ENCODE results near the gene STX10.
A peak's percentile ranks its signal among the peaks of the same experiment; 100 is the strongest.

The STX10 gene

DNA sequence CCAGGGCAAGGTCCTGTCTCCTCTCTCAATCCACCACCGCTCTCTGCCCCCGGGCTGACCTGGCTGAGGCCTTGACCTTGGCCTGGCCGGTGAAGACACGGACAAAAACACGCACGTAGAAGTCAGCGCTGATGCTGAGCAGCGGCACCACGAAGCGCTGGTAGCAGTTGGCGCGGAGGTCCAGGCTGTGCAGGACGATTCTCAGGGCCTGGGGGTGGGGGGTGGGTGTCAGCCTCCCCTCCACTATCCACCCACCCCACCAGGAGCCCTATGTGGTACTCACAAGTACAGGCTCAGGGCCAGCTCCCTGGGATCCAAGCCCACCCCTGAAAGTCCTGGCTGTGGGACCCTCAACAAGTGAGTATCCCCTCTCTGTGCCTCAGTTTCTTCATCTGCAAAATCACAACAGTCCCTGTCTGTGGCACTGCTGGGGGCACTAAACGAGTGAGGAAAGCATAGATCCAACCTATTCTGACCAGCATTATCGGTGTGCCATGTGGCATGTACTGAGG lies 40.0 kb downstream of the STX10 start:
- Histone ChIP-seq H3K36me3 (ENCODE audit: insufficient read depth, low read depth, low read length) (peaks cover 52% of the 10 kb centered on the region), H3K27me3 (ENCODE audit: insufficient read depth, low read length) (no peaks in the 10 kb centered on the region), H3K27ac (ENCODE audit: low read length) (no peak overlapping the region), H3K4me3 (ENCODE audit: low read length) (no peak overlapping the region), H3K9me3 (ENCODE audit: insufficient read depth, low read depth, low read length) (no peaks in the 10 kb centered on the region), H3K4me1 (ENCODE audit: insufficient read depth, low read length) (no peaks in the 10 kb centered on the region), H3K9ac (ENCODE audit: low read depth, low read length) (no peak overlapping the region)

GRCh38 chr19:13109361-13110098 lies 40.6 kb downstream of the STX10 start:
- Histone ChIP-seq H3K4me1 (ENCODE audit: insufficient read depth, low read length) (no peaks in the 10 kb centered on the region), H3K27ac (ENCODE audit: low read length) (no peak overlapping the region), H3K4me3 (ENCODE audit: low read length) (no peak overlapping the region), H3K9ac (ENCODE audit: low read depth, low read length) (no peak overlapping the region), H3K36me3 (ENCODE audit: insufficient read depth, low read depth, low read length) (peaks cover 45% of the 10 kb centered on the region), H3K9me3 (ENCODE audit: insufficient read depth, low read depth, low read length) (no peaks in the 10 kb centered on the region), H3K27me3 (ENCODE audit: insufficient read depth, low read length) (no peaks in the 10 kb centered on the region)

DNA sequence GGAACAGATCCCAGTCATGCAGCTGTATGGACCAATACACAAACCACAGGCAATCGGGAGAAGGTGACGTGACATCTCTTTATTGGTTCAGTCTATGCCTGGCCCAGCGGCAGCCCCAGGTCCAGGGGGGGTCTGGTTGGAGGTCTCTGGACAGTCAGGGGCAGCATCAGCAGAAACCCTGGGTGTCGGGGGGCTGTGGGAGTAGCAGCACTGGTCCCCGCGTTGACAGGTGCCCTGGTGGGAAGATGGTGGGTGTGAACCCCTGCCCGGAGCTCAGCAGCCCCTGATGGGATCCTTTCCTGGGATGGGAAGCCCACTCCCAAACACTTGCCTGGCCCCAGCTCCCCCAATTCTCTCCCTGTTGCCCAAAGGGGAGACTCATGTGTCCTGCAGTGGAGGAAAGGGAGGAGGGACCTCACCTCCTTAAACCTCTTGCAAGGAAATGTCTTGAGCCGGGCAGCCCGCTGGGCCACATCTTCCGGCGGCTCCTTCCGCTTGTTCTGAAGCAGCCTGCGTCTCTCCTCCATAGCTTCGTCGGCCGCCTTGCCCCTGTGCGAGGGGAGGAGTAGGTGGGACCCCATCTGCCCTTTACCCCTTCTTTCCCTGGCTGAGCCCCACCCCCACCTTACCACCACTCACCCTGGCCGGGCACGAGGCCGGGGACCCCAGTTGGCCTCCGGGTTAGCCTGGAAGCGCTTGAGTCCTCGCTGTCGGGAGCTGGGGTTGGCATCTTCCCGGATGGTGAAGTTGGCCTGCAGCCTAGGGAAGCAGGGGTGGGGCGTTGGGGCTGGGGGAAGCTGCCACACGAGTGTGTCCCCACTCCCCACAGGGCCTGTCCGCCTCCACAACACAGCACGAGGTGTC lies 45.1 kb downstream of the STX10 start:
- Histone ChIP-seq H3K9ac (ENCODE audit: low read depth, low read length) (no peak overlapping the region), H3K4me3 (ENCODE audit: low read length) (no peak overlapping the region), H3K27ac (ENCODE audit: low read length) (no peak overlapping the region), H3K36me3 (ENCODE audit: insufficient read depth, low read depth, low read length) (peaks cover 24% of the 10 kb centered on the region), H3K4me1 (ENCODE audit: insufficient read depth, low read length) (no peaks in the 10 kb centered on the region), H3K9me3 (ENCODE audit: insufficient read depth, low read depth, low read length) (no peaks in the 10 kb centered on the region), H3K27me3 (ENCODE audit: insufficient read depth, low read length) (peaks cover 35% of the 10 kb centered on the region)

GRCh38 chr19:13104360-13104847 lies 45.8 kb downstream of the STX10 start:
- H3K9me3 ChIP-seq (ENCODE audit: insufficient read depth, low read depth, low read length): no peaks in the 10 kb centered on the region
- no peaks in the 10 kb centered on the region for H3K4me1 ChIP-seq (ENCODE audit: insufficient read depth, low read length)
- H3K36me3 ChIP-seq (ENCODE audit: insufficient read depth, low read depth, low read length): peaks cover 17% of the 10 kb centered on the region
- H3K9ac ChIP-seq (ENCODE audit: low read depth, low read length): no peak overlapping the region
- H3K4me3 ChIP-seq (ENCODE audit: low read length): no peak overlapping the region
- no peak overlapping the region for H3K27ac ChIP-seq (ENCODE audit: low read length)
- peaks cover 41% of the 10 kb centered on the region for H3K27me3 ChIP-seq (ENCODE audit: insufficient read depth, low read length)

DNA sequence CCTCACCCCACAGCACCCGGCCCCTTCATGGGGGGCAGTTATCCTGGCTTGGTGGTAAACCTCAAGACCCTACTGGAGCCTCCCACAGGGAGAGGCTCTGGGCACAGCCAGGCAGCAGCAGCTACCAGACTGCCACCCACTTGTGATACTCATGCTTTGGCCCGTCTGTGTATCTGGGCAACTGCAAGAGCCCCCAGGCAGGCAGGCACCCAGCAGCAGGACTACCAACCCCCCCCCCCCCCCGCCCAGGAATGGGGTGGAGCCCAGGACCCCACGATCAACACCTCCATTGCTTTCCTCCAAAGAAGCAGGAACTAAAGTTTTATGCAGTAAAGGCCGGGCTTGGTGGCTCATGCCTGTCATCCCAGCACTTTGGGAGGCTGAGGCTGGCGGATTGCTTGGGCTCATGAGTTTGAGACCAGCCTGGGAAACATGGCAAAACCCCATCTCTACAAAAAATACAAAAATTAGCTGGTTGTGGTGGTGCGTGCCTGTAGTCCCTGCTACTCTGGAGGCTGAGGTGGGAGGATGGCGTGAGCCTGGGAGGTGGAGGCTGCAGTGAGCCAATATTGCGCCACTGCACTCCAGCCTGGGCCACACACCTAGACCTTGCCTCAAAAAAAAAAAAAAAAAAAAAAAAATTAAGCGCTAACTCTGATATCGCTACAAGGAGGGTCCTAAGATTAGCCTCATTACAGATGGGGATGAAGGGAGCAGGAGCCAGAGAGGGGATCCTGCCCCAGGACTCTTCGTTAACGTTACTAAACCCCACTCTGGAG lies 46.4 kb downstream of the STX10 start:
- Histone ChIP-seq H3K27me3 (ENCODE audit: insufficient read depth, low read length) (peaks cover 48% of the 10 kb centered on the region), H3K9me3 (ENCODE audit: insufficient read depth, low read depth, low read length) (no peaks in the 10 kb centered on the region), H3K4me3 (ENCODE audit: low read length) (no peak overlapping the region), H3K27ac (ENCODE audit: low read length) (no peak overlapping the region), H3K9ac (ENCODE audit: low read depth, low read length) (no peak overlapping the region), H3K4me1 (ENCODE audit: insufficient read depth, low read length) (no peaks in the 10 kb centered on the region), H3K36me3 (ENCODE audit: insufficient read depth, low read depth, low read length) (peaks cover 11% of the 10 kb centered on the region)

DNA sequence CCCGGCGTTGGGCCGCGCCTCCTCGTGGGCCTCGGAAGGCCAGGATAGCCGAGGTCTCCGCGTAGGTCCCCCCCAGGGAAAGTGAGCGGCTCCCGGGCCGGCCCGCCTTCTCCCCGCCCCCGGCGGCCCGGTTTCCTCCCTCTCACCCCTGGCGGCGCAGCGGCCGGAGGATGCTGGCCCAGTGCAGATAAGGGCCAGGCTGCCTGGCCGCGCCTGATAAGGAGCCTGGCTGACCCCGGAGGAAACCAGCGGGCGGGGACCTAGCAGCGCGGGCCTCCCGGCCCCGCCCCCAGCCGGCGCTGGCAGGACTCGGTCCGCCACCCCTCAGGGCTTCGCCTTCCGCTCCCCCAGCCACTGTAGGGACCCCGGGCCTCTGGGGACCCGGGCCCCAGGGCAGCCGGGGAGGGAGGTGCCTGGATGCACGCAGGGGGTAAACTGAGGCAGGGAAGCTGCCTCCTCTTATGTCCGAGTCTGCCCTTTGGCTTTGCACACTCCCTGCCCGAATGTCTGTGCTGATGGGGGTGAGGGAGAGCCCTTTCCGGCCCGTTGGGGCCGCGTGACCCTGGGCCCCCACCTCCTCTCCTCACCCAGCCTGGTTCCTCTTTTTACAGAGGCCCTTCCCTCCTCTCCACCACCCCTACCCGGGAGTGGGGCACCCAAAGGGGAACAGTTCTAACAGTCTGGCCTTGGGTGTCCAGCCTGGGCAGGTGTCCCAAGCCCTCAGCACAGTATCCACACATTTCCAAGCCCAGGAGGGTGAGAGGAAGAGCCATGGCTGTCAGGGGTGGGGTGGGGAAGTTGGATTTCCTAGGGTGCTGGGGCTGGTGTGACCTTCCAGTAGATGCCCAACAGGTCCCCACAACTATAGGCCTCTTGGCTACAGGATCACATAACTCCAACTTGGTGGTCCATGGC lies 47.3 kb downstream of the STX10 start, which contains the start of gene LYL1:
Gene LYL1, minus strand, starts transcription at position 193 of the 915 bp plus-strand sequence. CDS start 1,687 bp downstream, outside the sequence.
- no peak within 1 kb of the TSS for H3K9ac ChIP-seq (ENCODE audit: low read depth, low read length)
- no peak within 1 kb of the TSS for H3K27ac ChIP-seq (ENCODE audit: low read length)
- peaks cover 11% of the 10 kb centered on the region; the same call in 1 of the 2 replicates for H3K36me3 ChIP-seq (ENCODE audit: insufficient read depth, low read depth, low read length)

DNA sequence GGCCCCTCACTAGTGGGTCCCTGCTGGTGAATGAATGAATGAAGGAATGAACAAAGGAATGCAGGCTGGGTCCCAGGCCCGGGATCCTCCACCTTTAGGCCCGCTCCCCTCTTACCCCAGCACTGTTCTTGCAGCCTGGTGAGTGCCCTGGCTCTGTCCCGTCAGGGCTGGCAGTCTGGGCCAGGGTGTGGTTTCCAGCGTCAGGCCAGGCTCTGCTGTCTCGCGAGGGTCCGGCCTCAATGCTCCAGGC lies 47.8 kb downstream of the STX10 start:
- Histone ChIP-seq H3K9me3 (ENCODE audit: insufficient read depth, low read depth, low read length) (no peaks in the 10 kb centered on the region), H3K4me3 (ENCODE audit: low read length) (peak overlapping the region; percentile 55; the same call in 1 of the 2 replicates), H3K36me3 (ENCODE audit: insufficient read depth, low read depth, low read length) (peaks cover 7% of the 10 kb centered on the region; the same call in 1 of the 2 replicates), H3K9ac (ENCODE audit: low read depth, low read length) (no peak overlapping the region), H3K4me1 (ENCODE audit: insufficient read depth, low read length) (no peaks in the 10 kb centered on the region), H3K27ac (ENCODE audit: low read length) (no peak overlapping the region), H3K27me3 (ENCODE audit: insufficient read depth, low read length) (peaks cover 62% of the 10 kb centered on the region)

More for the DNA sequence above, 47.3 kb downstream of the STX10 start, which contains the start of gene LYL1:
- peak within 1 kb of the TSS; percentile 55; the same call in 1 of the 2 replicates for H3K4me3 ChIP-seq (ENCODE audit: low read length)
- peaks cover 56% of the 10 kb centered on the region for H3K27me3 ChIP-seq (ENCODE audit: insufficient read depth, low read length)
- no peaks in the 10 kb centered on the region for H3K4me1 ChIP-seq (ENCODE audit: insufficient read depth, low read length)
- no peaks in the 10 kb centered on the region for H3K9me3 ChIP-seq (ENCODE audit: insufficient read depth, low read depth, low read length)

- Histone ChIP-seq H3K36me3 (ENCODE audit: insufficient read depth, low read depth, low read length) (peaks cover 4% of the 10 kb centered on the region; the same call in 1 of the 2 replicates), H3K27me3 (ENCODE audit: insufficient read depth, low read length) (peaks cover 67% of the 10 kb centered on the region), H3K4me1 (ENCODE audit: insufficient read depth, low read length) (no peaks in the 10 kb centered on the region), H3K4me3 (ENCODE audit: low read length) (no peak overlapping the region), H3K9ac (ENCODE audit: low read depth, low read length) (no peak overlapping the region), H3K27ac (ENCODE audit: low read length) (no peak overlapping the region), H3K9me3 (ENCODE audit: insufficient read depth, low read depth, low read length) (no peaks in the 10 kb centered on the region)
Observed at GRCh38 chr19:13101590-13102415, 48.4 kb downstream of the STX10 start.

- Histone ChIP-seq H3K9ac (ENCODE audit: low read depth, low read length) (no peak overlapping the region), H3K36me3 (ENCODE audit: insufficient read depth, low read depth, low read length) (no peaks in the 10 kb centered on the region; the same call in 1 of the 2 replicates), H3K27ac (ENCODE audit: low read length) (no peak overlapping the region), H3K4me1 (ENCODE audit: insufficient read depth, low read length) (no peaks in the 10 kb centered on the region), H3K9me3 (ENCODE audit: insufficient read depth, low read depth, low read length) (no peaks in the 10 kb centered on the region), H3K27me3 (ENCODE audit: insufficient read depth, low read length) (peaks cover 75% of the 10 kb centered on the region), H3K4me3 (ENCODE audit: low read length) (no peak overlapping the region)
Observed at GRCh38 chr19:13100841-13101589, 49.2 kb downstream of the STX10 start.
